Measurements from ENCODE around the gene FBXO44. TPM values are rescaled to one million over a fixed set of nuclear protein-coding genes. Genes with fewer than 3 reads are reported as not detected.

The FBXO44 gene
- polyA plus RNA-seq, 12 donors = 2.9 to 14.0 (median 4.8) TPM; not detected in 1

DNA sequence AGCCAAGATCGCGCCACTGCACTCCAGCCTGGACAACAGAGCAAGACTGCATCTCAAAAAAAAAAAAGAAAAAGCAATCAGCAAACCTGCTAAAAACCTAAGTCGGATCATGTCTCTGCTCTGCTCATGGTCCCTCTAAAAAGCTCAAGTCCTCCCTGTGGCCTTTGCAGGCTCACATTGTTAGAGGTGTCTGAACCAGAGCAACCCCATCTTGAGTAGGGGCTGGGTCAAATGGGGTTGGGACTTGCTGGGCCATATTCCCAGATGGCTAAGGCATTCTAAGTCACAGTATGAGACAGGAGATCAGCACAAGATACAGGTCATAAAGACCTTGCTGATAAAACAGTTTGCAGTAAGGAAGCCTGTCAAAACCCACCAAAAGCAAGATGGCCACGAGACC, 33.8 kb downstream of the FBXO44 start:
- DNase-seq = no peak

DNA sequence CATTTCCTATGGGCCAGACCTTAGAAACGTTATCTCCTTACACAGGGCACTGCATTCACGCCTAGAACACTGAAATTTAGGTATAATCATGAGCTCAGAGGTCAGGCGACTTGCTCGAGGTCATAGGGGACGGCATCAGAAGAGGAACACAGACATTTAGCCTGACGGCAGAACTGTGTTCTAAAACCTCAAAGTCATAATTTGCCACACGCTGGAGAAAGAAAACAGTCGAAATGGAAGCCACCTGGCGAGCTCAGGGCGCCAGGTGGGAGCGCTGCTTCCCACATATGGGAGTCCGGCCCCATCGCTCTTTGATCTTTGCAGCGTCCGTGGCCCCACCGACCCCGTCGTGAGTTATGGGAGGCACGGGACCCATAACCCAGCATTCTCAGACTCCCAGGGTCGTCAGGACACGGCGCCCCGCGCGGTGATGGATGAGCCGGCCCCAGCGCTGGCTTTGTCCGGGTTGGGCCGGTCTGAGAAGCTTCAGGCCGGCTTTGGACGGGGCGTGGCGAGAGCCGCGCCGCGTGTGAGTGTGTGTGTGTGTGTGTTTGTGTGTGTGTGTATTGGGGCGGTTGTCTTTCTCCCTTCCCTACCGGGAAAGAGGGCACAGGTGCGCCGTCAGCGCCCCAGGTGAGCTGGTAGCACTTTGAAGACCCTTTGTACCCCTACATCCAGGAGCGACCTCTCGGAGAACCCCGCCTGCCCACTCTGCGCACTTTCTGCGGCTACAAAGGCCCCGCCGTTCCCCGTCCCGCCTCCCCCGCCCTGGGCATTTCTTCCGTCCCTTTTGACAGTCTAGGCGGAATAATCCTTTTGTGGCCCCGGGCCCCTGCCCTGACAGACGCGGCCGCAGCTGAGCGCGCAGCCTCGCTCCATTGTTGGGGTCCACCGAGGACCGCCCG, 36.0 kb downstream of the FBXO44 start:
- no peak for DNase-seq

DNA sequence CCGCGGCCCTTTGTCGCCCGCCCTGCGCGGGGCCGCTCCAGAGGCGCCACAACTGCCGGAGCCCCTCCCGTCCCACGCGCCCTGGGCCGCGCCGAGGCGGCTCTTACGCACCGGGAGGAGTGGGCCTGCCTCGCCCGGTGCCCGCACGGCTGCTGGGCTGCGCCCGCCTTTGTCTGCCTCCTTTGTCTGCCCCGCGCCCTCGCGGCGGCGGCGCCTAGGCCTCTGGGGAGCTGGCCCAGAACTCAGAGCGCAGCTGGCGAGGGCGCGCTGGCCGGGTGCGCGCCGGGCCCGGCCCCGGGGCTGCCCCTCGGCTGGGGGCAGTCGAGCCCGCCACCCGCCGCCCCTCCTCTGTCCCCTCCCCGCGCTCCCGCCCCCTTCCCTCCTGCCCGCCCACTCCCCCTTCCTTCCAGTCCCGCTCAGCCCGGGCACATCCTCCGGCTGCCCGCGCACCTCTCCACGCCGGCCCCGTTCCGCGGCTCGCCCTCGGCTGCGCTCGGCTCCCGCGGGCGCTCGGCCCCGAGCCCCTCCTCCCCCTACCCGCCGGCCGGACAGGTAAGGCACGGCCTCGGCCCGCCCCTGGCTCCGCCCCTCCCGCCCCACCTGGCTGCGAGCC, 36.7 kb downstream of the FBXO44 start, which contains the start of gene DRAXIN:
Gene DRAXIN (plus strand): TSS at position 409 of the 613 bp plus-strand sequence. CDS start 14,549 bp downstream, outside the sequence.
- DNase-seq = no peak

GRCh38 chr1:11691928-11692711, 37.4 kb downstream of the FBXO44 start:
- DNase-seq = no peak

- DNase-seq = no peak
Measured at GRCh38 chr1:11693024-11693590, 38.4 kb downstream of the FBXO44 start.

GRCh38 chr1:11693917-11694316, 39.2 kb downstream of the FBXO44 start:
- DNase-seq = no peak

- no peak for DNase-seq
Measured at GRCh38 chr1:11695861-11696260, 41.2 kb downstream of the FBXO44 start.

DNA sequence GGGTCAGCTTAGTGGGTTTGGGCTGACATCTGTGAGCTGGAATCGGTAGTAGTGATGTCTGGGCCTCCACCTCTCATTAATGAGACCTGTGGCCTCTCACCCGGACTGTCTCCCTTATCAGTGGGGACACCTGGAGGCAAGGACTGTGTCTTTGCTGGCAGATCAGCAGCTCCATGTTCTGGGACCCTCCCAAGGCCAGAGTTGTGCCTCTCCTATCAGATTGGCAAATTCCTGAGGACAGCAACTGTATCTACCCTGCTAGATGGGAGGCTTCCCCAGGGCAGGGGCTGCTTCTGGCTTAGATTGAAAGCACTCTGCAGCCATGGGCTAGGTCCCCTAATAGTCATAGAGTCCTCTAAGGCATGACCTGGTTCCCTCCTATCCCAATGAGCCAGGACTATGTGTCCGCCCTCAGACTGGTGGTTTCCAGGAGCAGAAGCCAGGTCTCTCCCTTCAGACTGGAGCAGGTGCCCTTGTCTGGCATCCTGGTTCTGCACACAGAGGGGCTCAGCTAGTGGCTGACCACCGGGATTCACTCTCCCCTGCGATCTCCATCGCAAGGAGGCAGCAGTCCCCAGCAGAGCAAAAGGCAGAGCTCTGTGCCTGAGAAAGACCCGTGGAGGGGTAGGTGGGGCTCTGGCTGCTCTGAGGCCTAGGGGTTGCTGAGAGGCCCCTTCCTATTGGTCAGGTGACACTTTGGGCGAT, 42.7 kb downstream of the FBXO44 start:
- no peak for DNase-seq

GRCh38 chr1:11697893-11698210, 43.2 kb downstream of the FBXO44 start:
- no peak for DNase-seq

DNA sequence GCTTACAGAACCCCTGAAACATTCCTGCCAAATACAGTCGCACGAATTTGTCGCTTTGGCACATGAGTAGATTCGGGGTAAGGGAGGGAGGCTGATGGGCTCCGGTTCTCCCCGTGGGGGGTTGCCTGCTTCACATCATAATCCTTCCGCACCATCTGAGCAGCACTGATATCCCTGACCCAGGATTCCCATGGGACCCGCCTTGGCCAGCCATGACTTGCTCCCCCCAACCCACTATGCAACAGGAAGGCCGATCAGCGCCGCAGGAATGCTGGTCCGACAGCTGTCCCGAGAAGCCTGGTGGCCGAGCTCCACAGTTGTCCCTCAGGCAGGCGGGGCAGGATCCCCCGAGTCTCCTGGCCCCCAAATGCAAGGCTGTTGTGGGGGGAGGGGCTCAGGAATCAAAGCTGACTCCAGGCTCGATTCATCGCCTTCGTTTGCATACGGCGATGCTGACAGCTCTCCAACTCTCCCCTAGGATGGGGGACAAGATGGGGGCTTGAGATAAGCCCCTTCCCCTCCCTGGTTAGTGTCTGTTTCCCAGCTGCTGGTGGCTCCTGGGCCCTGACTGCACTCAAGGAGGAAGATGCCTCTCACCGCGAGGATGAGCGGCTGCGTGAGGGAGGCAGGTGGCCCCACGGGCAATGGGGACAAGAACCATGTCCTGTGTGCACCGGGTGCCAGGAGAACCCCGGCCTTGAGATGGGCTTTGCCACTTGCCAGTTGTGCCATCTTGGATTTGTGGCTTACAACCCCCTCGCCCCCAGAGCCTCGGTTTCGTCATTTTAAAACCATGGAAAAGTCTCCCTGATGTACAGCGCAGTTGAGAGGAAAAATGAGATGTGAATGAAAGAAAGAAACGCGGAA, 46.2 kb downstream of the FBXO44 start:
- DNase-seq = no peak

DNA sequence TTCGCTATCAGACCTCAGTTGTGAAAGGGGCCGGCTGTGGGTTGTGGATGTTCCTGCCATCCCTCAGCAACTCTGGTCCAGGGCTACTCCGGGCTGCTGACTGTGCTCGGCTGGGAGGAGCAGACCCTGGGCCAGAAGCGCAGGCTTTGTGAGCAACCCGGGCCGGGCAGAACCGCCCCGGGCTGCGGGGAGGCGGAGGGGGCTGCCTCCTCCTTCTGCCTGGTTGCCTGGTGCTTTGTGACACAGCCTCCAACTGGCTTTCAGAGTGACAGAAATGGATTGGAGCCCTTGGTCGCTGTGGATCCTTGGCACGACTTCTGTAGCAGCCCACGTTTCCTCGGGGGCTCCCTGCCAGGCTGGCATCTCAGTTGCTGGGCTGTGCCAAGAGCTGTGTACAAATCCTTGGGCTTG, 46.9 kb downstream of the FBXO44 start:
- DNase-seq = no peak

GRCh38 chr1:11701981-11702803, 47.5 kb downstream of the FBXO44 start:
- no peak for DNase-seq

DNA sequence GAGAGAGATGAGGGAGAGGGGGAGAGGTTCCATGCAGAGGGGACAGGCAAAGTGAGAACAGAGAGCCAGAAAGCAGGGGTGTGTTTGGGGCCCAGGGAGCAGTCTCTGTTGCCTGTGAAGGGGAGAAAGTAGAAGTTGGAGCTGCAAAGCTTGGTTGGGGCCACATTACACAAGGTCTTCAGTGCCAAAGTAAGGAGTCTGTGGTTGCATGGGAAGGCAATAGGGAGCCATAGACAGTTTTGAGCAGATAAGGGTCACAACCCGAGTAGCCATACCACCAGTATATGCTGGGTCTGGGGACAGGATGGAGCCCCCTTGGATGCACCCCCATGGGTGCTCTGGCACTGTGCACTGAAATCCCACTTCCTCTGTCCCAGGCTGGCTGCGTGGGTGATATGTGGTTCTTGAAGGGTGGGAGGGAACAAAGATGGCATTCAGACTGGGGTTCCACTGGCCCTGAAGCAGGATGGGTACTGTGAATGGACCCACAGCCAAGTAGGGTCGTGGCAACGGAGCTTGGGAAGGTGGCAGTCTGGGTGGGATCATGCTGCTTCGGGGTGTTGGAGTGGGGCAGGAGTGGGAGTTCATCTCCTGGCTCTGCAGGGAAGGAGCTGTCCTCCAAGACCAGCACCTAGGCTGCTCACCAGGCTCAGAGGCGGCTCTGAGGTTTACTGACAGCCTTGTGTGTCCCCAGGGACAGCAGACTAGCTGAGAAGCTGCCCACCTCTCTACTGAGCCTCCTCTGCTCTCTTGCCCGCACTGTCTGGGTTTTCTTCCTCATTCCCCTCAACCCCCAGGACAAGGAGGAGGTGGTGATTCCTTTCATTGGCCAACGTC, 48.9 kb downstream of the FBXO44 start:
- no peak for DNase-seq

DNA sequence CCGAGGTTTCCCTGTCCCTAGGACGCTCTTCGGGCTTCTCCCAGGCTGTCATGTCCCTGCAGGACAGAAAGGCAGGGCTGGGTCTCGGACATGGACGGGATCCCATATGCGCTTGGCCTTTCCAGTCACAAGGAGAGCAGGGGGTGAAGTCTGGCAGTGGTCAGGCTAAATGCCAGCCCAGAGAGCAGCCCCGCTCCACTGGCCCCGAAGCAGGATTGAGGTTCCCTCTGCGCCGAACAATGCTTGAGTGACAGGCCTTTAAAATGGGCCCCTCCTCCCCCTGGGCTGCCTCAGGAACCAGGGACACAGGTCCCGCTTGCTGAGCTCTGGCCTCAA, 49.5 kb downstream of the FBXO44 start:
- no peak for DNase-seq

- DNase-seq = no peak
Measured at GRCh38 chr1:11704691-11705475, 50.2 kb downstream of the FBXO44 start.

GRCh38 chr1:11705596-11705995, 50.9 kb downstream of the FBXO44 start:
- DNase-seq = no peak

GRCh38 chr1:11706292-11706691, 51.6 kb downstream of the FBXO44 start:
- DNase-seq = no peak
